ENCODE data around the gene EEFSEC.
A peak's percentile ranks its signal among the peaks of the same experiment; 100 is the strongest.

DNA sequence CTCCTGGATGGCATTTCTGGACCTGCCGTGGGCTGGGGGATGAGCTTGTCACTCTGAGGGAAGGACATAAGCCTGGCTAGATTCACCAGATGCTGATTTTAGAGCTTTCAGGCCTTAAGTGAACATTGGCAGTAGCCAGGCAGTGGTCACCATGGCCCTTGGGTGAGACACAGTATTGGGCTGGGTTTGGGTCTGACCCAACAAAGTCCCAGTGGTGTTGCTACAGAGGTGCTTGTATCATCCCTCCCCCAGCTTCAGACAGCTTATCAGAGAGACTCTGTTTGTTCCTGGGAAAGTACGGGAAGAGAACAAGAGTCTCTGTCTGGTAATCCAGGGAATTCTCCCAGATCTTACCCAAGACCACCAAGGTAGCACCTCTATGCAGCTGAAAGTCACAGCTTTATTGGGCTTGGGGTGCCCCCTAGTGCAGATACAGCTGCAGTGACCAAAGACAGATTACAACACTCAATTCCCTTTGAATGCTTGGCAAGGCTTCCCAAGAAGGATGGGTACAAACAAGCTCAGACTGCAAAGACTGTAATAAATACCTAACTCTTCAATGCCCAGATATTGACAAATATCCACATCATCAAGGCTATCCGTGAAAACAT lies 19.9 kb upstream of the EEFSEC start:
- TF ChIP-seq, protein P1, sequence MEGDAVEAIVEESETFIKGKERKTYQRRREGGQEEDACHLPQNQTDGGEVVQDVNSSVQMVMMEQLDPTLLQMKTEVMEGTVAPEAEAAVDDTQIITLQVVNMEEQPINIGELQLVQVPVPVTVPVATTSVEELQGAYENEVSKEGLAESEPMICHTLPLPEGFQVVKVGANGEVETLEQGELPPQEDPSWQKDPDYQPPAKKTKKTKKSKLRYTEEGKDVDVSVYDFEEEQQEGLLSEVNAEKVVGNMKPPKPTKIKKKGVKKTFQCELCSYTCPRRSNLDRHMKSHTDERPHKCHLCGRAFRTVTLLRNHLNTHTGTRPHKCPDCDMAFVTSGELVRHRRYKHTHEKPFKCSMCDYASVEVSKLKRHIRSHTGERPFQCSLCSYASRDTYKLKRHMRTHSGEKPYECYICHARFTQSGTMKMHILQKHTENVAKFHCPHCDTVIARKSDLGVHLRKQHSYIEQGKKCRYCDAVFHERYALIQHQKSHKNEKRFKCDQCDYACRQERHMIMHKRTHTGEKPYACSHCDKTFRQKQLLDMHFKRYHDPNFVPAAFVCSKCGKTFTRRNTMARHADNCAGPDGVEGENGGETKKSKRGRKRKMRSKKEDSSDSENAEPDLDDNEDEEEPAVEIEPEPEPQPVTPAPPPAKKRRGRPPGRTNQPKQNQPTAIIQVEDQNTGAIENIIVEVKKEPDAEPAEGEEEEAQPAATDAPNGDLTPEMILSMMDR (IDR thresholded peaks at IDR 0.05; ENCODE audit: low read depth, low read length): peak; percentile 73
- no peak for TF ChIP-seq EZH2phosphoT487 (IDR thresholded peaks at IDR 0.05; ENCODE audit: low read depth)

Data from OCI-LY3 (cell line).